CD14-positive monocyte (primary cell): ENCODE results near the gene MEGF6. TPM values are rescaled to one million over a fixed set of nuclear protein-coding genes. Genes with fewer than 3 reads are reported as not detected.

Experiments
- DNase-seq, 3 donors: peaks; one replicate each; pipeline ENCODE4 v3.0.0-alpha.2; 2011 to 2022
- H2AFZ ChIP-seq: 2 replicates; pipeline ENCODE4 v1.6.0; 2012; ENCODE audit warnings: mild to moderate bottlenecking, low read depth, low read length, inconsistent platforms; ENCODE audit not compliant: insufficient read depth, poor library complexity, severe bottlenecking
- H3K27ac ChIP-seq, 2 donors: 1 replicate in 1 of 2; 2 replicates in 1 of 2; pipeline ENCODE4 v1.5.1; 2012 to 2013; ENCODE audit warnings: low read length in 2 of 2, control low read depth in 1 of 2, inconsistent platforms in 1 of 2, low read depth in 1 of 2, mild to moderate bottlenecking in 1 of 2
- H3K27me3 ChIP-seq, 2 donors: one replicate each; pipeline versions ENCODE4 v1.6.0 to v1.6.1; 2011 to 2013; ENCODE audit warnings: low read length in 2 of 2; ENCODE audit not compliant: control insufficient read depth in 2 of 2, insufficient read depth in 2 of 2
- H3K36me3 ChIP-seq, 2 donors: replicated peaks in 1 of 2; 1 replicate in 1 of 2; 2 replicates in 1 of 2; pipeline versions ENCODE4 v1.5.1 to v1.6.1; 2012 to 2013; ENCODE audit warnings: low read length in 2 of 2, control low read depth in 1 of 2, inconsistent platforms in 1 of 2, mild to moderate bottlenecking in 1 of 2; ENCODE audit not compliant: insufficient read depth in 2 of 2, control insufficient read depth in 1 of 2
- H3K4me1 ChIP-seq, 2 donors: 1 replicate in 1 of 2; 2 replicates in 1 of 2; pipeline versions ENCODE4 v1.5.1 to v1.6.1; 2012 to 2013; ENCODE audit warnings: low read length in 2 of 2, control low read depth in 1 of 2, inconsistent platforms in 1 of 2, mild to moderate bottlenecking in 1 of 2, moderate library complexity in 1 of 2; ENCODE audit not compliant: insufficient read depth in 2 of 2, control insufficient read depth in 1 of 2
- H3K4me2 ChIP-seq: replicated peaks from 2 replicates; pipeline ENCODE3; 2012; ENCODE audit warnings: low read length, moderate library complexity, mild to moderate bottlenecking; ENCODE audit not compliant: poor library complexity, severe bottlenecking; ENCODE audit errors: extremely low read depth
- H3K4me3 ChIP-seq, 3 experiments: fragments of 200-600 bp in 1 of 3; sonication (generic) in 1 of 3; replicated peaks in 1 of 3; 1 replicate in 2 of 3; 2 replicates in 1 of 3; pipeline ENCODE4 v1.5.1; 2011 to 2013; ENCODE audit warnings: low read length in 3 of 3, mild to moderate bottlenecking in 3 of 3, control low read depth in 2 of 3, low read depth in 2 of 3, inconsistent platforms in 1 of 3, moderate library complexity in 1 of 3
- H3K79me2 ChIP-seq: 2 replicates; pipeline ENCODE4 v1.6.0; 2012; ENCODE audit warnings: mild to moderate bottlenecking, control low read depth, inconsistent platforms, low read length, moderate library complexity; ENCODE audit not compliant: insufficient read depth
- H3K9ac ChIP-seq: 2 replicates; pipeline ENCODE4 v1.6.0; 2017; ENCODE audit warnings: low read length, mild to moderate bottlenecking; ENCODE audit not compliant: insufficient read depth, poor library complexity, severe bottlenecking
- H3K9me3 ChIP-seq, 2 donors: replicated peaks in 1 of 2; 1 replicate in 1 of 2; 2 replicates in 1 of 2; pipeline versions ENCODE4 v1.5.1 to v1.6.1; 2012 to 2013; ENCODE audit warnings: low read length in 2 of 2, control low read depth in 1 of 2; ENCODE audit not compliant: control insufficient read depth in 1 of 2, insufficient read depth in 1 of 2
- H4K20me1 ChIP-seq: 2 replicates; pipeline ENCODE4 v1.6.0; 2012; ENCODE audit warnings: mild to moderate bottlenecking, low read length, control low read depth, moderate library complexity; ENCODE audit not compliant: insufficient read depth
- H3K27ac Mint-ChIP-seq, 7 donors: one replicate each; pipeline ENCODE4 v1.8.0; 2020; ENCODE audit warnings: mild to moderate bottlenecking in 7 of 7, mixed read lengths in 7 of 7, moderate library complexity in 6 of 7, inconsistent platforms in 2 of 7
- H3K27me3 Mint-ChIP-seq, 3 donors: one replicate each; pipeline ENCODE4 v1.8.0; 2021 to 2022; ENCODE audit warnings: low read depth in 3 of 3, mild to moderate bottlenecking in 3 of 3, mixed read lengths in 3 of 3, moderate library complexity in 3 of 3, inconsistent platforms in 1 of 3
- H3K36me3 Mint-ChIP-seq, 2 donors: one replicate each; pipeline ENCODE4 v1.8.0; 2020; ENCODE audit warnings: mixed read lengths in 2 of 2, inconsistent platforms in 1 of 2, mild to moderate bottlenecking in 1 of 2
- H3K4me1 Mint-ChIP-seq: one replicate; pipeline ENCODE4 v1.8.0; 2020; ENCODE audit warnings: mild to moderate bottlenecking, mixed read lengths
- H3K4me3 Mint-ChIP-seq, 2 donors: one replicate each; pipeline ENCODE4 v1.8.0; 2020; ENCODE audit warnings: mild to moderate bottlenecking in 2 of 2, mixed read lengths in 2 of 2, moderate library complexity in 1 of 2
- H3K9me3 Mint-ChIP-seq, 7 donors: one replicate each; pipeline ENCODE4 v1.8.0; 2020 to 2022; ENCODE audit warnings: mixed read lengths in 7 of 7, mild to moderate bottlenecking in 6 of 7, moderate library complexity in 6 of 7, inconsistent platforms in 2 of 7
- WGBS: methylation state at CpG from one replicate; pipeline ENCODE4 v1.1.5; 2013; ENCODE audit warnings: missing lambda C conversion rate; ENCODE audit not compliant: insufficient coverage; 5-methylcytosine and 5-hydroxymethylcytosine counted together
- intact Hi-C, 2 donors: fragments of 100-400 bp; cut with micrococcal nuclease; formaldehyde crosslinking; loops; one replicate each; pipeline versions ENCODE4 v1.15.0 to v1.15.1; 2023
- polyA plus RNA-seq, 3 donors: library from polyadenylated mRNA; depleted of rRNA in 1 of 3; unstranded in 2 of 3; stranded (reverse) in 1 of 3; fragments of 300-500 nt in 2 of 3; fragments of >200 nt in 1 of 3; fragmentation: Illumina TruSeq in 2 of 3; gene quantifications; 1 replicate in 2 of 3; 2 replicates in 1 of 3; pipeline ENCODE4 v1.2.3, GENCODE V29; 2012 to 2021
- TF ChIP-seq, protein P1 (sequence below): fragments of 200-600 bp; IDR thresholded peaks from one replicate; pipeline ENCODE4 v1.8.0; 2022; ENCODE audit warnings: antibody characterized with exemption, mild to moderate bottlenecking

MEGF6 gene
- polyA plus RNA-seq, 3 donors, result 0.39 to 3.8 (median 1.2) TPM

GRCh38 chr1:3501437-3501836, 109.9 kb downstream of the MEGF6 start:
- Histone ChIP-seq H2AFZ (no peak overlapping the region), H4K20me1 (no peaks in the 10 kb centered on the region), H3K9ac (no peak overlapping the region), H3K79me2 (no peaks in the 10 kb centered on the region), H3K27ac (no peak overlapping the region), H3K4me2 (no peak overlapping the region), H3K4me1 (no peaks in the 10 kb centered on the region), H3K9me3 (no peaks in the 10 kb centered on the region), H3K36me3 (no peaks in the 10 kb centered on the region), H3K27me3 (no peaks in the 10 kb centered on the region), H3K4me3 (no peak overlapping the region)
- intact Hi-C loops, result no loop called here
- Mint-ChIP-seq H3K36me3 (peaks cover 0 to 2% of the 10 kb centered on the region in 2 donors), H3K27me3 (peaks cover 0 to 2% (median 1%) of the 10 kb centered on the region in 3 donors), H3K4me1 (no peaks in the 10 kb centered on the region), H3K27ac (no peak overlapping the region), H3K4me3 (no peak overlapping the region), H3K9me3 (peaks cover 0 to 2% (median 0%) of the 10 kb centered on the region in 7 donors)
- WGBS, result 94% methylated on average over 12 of the region's 17 CpGs
- TF ChIP-seq, protein P1, sequence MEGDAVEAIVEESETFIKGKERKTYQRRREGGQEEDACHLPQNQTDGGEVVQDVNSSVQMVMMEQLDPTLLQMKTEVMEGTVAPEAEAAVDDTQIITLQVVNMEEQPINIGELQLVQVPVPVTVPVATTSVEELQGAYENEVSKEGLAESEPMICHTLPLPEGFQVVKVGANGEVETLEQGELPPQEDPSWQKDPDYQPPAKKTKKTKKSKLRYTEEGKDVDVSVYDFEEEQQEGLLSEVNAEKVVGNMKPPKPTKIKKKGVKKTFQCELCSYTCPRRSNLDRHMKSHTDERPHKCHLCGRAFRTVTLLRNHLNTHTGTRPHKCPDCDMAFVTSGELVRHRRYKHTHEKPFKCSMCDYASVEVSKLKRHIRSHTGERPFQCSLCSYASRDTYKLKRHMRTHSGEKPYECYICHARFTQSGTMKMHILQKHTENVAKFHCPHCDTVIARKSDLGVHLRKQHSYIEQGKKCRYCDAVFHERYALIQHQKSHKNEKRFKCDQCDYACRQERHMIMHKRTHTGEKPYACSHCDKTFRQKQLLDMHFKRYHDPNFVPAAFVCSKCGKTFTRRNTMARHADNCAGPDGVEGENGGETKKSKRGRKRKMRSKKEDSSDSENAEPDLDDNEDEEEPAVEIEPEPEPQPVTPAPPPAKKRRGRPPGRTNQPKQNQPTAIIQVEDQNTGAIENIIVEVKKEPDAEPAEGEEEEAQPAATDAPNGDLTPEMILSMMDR, result no peak
- DNase-seq, result no peak

DNA sequence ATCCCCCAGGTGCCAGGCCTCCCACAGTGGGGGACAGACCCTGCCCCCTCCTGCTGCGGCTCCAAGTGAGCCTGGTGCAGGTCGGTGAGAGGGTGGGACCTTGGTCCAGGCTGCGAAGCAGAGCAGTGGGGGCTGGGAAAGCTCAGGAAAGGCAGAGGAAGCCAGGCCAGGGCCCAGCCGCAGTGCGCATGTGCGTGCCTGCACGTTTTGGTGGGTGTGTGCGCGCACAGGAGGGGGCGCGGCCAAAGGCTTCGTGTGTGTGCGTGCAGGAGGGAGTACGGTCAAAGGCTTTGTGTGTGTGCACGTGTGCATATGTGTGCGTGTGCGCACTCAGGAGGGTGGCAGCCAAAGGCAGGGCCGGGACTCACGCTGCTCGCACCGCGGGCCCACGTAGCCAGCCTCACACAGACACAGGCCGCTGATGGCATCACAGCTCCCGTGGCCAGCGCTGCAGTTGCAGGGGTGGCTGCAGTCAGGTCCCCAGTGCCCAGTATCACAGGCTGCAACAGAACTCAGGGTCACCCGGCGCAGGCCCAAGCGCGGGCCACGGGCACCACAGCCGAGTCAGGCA, 111.0 kb downstream of the MEGF6 start:
- no peaks in the 10 kb centered on the region for H3K4me1 Mint-ChIP-seq
- Histone ChIP-seq H3K27me3 (no peaks in the 10 kb centered on the region), H3K4me1 (no peaks in the 10 kb centered on the region), H2AFZ (no peak overlapping the region), H3K36me3 (no peaks in the 10 kb centered on the region), H4K20me1 (no peaks in the 10 kb centered on the region), H3K9ac (no peak overlapping the region), H3K9me3 (no peaks in the 10 kb centered on the region), H3K79me2 (no peaks in the 10 kb centered on the region), H3K27ac (no peak overlapping the region), H3K4me2 (no peak overlapping the region), H3K4me3 (no peak overlapping the region)
- H3K9me3 Mint-ChIP-seq, result peaks cover 0 to 2% (median 0%) of the 10 kb centered on the region in 7 donors
- H3K27ac Mint-ChIP-seq, result no peak overlapping the region
- no peak overlapping the region for H3K4me3 Mint-ChIP-seq
- intact Hi-C loops, result no loop called here
- peaks cover 0 to 2% of the 10 kb centered on the region in 2 donors for H3K36me3 Mint-ChIP-seq
- TF ChIP-seq, protein P1, result no peak
- no peak for DNase-seq
- WGBS, result 96% methylated on average over 32 of the region's 32 CpGs
- peaks cover 0 to 1% (median under 1%) of the 10 kb centered on the region in 3 donors for H3K27me3 Mint-ChIP-seq
